Activated gamma-delta T cell (primary cell): ENCODE measurements around the gene HNRNPAB.
"Not testable (repeated sequence)": the region's sequence is repeated elsewhere in the genome, so short reads cannot be mapped to it uniquely, and the experiment has no call there.

Experiments used
- DNase-seq: peaks from one replicate; lab custom pipeline; 2025; lab: John Stamatoyannopoulos, UW

HNRNPAB gene

GRCh38 chr5:178212241-178213002, 8.1 kb downstream of the HNRNPAB start:
- DNase-seq: no peak

GRCh38 chr5:178213003-178213461, 8.7 kb downstream of the HNRNPAB start:
- DNase-seq: no peak

GRCh38 chr5:178213748-178214151, 9.4 kb downstream of the HNRNPAB start:
- DNase-seq: no peak

GRCh38 chr5:178214160-178214803, 9.9 kb downstream of the HNRNPAB start:
- DNase-seq: no peak

GRCh38 chr5:178215280-178216002, 11.1 kb downstream of the HNRNPAB start:
- no peak for DNase-seq

DNA sequence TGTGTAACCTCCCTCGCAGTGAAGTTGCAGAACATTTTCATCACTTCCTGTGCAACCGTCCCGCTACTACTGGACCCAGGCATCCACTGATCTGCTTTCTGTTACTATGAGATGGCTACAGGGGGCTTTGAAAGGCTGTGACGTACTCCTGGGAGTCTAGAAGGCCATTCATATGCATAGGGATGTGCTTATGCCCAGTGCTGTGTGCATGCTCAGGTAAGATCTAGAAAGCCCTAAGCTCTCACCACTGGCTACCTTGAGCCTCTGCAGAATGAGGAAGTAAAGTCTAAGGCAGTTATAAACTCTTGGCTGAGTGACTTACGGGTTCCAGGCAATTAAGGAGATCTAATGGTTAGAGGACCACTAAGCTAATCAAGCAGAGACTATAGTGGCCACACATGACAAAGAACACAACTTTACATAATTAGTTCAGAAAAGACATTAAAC, 11.8 kb downstream of the HNRNPAB start:
- DNase-seq: no peak

- no peak for DNase-seq
Observed at GRCh38 chr5:178216779-178217178, 12.4 kb downstream of the HNRNPAB start.

GRCh38 chr5:178218237-178218776, 14.0 kb downstream of the HNRNPAB start:
- no peak for DNase-seq

- DNase-seq: no peak
Observed at GRCh38 chr5:178218827-178219226, 14.5 kb downstream of the HNRNPAB start.

DNA sequence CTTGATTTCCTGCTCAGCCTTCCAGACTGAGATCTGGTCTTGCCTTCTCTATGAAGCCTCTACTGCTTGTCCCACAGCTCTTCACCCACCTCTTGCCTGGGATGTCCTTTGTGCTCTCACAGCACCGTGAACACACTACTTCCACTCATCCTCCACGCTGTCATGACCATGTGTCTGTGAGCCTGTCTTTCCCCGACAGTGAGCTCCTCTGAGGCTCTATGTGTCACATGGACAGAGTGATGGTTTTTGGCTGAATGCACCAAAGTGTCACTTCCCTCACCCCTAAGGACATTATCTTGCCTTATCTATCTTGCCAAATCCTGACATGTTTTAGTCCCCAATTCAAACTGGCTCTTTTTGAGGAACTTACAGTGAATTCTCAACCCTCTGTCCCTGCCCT, 16.9 kb downstream of the HNRNPAB start:
- DNase-seq: no peak

- DNase-seq: no peak
Observed at GRCh38 chr5:178221853-178222252, 17.5 kb downstream of the HNRNPAB start.

DNA sequence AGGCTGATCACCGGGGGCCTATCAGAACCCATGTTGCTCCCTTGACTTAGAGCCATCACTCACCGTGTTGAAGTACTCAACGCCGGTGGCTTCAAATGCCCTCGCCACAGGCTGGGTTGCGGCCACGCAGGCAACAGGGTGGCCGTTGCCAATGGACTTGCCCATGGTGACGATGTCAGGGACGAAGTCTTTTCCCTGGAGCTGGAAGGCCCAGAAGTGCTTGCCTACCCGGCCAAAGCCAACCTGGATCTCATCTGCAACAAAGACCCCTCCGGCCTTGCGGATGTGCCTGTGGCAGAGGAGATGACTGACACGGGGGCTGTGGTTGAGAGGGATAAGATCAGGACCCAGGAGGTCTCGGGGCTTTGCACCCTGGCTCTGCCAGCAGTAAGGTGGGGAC, 18.0 kb downstream of the HNRNPAB start:
- no peak for DNase-seq

- no peak for DNase-seq
Observed at GRCh38 chr5:178223196-178223773, 19.0 kb downstream of the HNRNPAB start.

GRCh38 chr5:178223828-178224335, 19.5 kb downstream of the HNRNPAB start:
- DNase-seq: no peak

DNA sequence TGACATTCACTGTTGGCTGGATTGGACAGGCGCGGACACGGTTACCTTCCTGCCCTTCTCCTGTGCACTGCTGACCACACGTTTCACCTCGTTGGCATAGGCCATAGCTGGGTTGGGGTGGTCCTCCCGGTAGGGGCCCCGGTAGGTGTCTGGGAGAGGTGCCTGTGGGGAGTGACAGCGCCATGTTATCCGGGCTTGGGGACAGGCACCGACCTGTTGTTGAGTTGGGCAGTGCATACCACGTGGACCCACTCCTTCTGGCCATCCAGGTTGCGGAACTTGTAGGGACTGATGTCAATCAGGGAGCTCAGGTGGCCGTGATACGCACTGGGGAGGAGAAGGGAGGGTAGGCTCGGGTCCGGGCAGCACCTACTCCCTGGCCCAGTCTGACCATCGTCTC, 20.1 kb downstream of the HNRNPAB start:
- DNase-seq: no peak

DNA sequence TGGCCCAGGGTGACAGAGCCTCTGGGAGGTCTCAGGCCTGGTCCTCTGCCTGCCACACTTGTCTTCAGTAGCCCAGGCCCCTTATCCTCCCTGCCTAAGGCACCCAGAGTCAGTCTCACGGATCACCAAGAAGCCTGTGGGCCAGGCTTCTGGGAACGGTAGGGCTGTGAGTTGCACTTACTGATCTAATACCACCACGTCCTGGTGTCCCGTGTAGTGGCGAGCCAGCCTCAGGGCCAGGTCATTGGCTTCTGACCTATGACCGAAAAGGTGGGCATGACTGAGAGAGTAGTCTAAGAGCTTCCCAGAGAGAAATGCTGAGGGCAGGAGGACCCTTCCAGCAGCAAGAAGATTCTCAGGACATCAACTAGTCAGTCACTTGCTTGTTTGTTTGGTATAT, 20.8 kb downstream of the HNRNPAB start:
- no peak for DNase-seq

DNA sequence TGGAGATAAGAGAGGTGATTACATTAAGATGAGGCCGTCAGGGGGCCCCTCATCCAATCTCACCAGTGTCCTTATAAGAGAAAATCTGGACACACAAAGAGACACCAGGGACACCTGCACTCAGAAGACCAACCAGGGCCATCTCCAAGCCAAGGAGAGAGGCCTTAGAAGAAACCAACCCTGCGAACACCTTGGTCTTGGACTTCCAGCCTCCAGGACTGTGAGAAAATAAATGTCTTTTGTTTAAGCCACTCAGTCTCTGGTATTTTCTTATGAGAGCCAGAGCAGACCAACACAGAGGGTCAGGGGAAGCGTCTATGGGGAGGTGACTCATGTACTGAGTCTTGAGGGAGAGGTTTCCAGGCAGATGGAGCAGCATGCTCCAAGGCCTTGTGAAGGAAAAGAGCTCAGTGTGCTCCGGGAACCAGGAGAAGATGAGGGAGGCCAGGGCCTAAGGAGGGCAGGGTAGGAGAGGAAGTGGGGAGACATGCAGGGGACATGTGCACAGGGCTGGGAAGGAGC, 22.9 kb downstream of the HNRNPAB start:
- no peak for DNase-seq

- no peak for DNase-seq
Observed at GRCh38 chr5:178227929-178228328, 23.6 kb downstream of the HNRNPAB start.

DNA sequence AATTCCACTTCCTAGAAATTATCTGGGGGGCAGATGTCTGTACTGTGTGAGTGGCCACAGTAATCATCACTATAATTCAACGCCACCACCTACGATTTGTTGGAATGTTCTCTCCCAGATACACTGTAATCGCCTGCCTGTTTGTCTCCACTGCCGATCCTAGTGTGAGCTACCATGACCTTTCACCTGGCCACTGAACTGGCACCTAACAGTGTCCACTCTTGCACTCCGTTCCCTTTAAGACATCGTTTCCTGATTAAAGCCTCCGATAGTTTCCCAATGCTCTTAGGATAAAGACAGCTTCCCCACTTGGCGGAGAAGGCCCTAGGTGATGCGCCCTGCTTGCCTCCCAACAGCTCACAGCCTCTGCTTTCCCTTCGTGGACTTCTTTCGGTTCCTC, 24.3 kb downstream of the HNRNPAB start:
- no peak for DNase-seq

DNA sequence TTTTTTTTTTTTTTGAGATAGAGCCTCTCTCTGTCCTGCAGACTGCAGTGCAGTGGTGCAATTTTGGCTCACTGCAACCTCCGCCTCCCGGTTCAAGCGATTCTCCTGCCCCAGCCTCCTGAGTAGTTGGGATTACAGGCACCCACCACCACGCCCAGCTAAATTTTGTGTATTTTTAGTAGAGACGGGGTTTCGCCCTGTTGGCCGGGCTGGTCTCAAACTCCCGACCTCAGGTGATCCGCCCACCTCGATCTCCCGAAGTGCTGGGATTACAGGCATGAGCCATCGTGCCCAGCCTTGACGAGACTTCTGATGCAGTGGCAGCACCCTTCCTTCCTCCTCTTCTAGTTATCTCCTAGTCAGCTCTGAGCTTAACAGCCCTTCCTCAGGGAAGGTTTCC, 24.8 kb downstream of the HNRNPAB start:
- not testable (repeated sequence) for DNase-seq

- DNase-seq: no peak
Observed at GRCh38 chr5:178229861-178230260, 25.5 kb downstream of the HNRNPAB start.
